IMR-90 (cell line): ENCODE results near the gene MT1G. TPM values are rescaled to one million over a fixed set of nuclear protein-coding genes. Genes with fewer than 3 reads are reported as not detected.

Source experiments
- ATAC-seq: fragments of 200-7000 bp; cut with Tn5 transposase; 2 replicates; pipeline ENCODE4 v1.9.1; 2020; ENCODE audit warnings: low read depth, mild to moderate bottlenecking, moderate library complexity
- BruUV-seq: library from RNA; stranded (reverse); fragments of 400-500 nt; replicated peaks from 2 replicates; lab custom pipeline; 2021; lab: Mats Ljungman, UMichigan
- CTCF ChIA-PET: fragments of 300-600 bp; formaldehyde crosslinking; extraction: SDS; loops from one replicate; lab custom pipeline; 2021; ENCODE audit warnings: antibody characterized with exemption; lab: Yijun Ruan, JAX
- POLR2A ChIA-PET: fragments of 300-600 bp; sonication (Branson Sonifier 250); formaldehyde crosslinking; loops from one replicate; lab custom pipeline; 2022; ENCODE audit warnings: antibody characterized with exemption; ENCODE audit not compliant: unreplicated experiment; lab: Charles Lee
- DNase-seq: peaks from one replicate; pipeline ENCODE4 v3.0.0; 2013
- H2AFZ ChIP-seq: replicated peaks from 2 replicates; pipeline ENCODE3; 2013; ENCODE audit warnings: low read length, mild to moderate bottlenecking; ENCODE audit not compliant: poor library complexity
- H2AK5ac ChIP-seq: 2 replicates; pipeline ENCODE4 v1.6.1; 2013; ENCODE audit warnings: low read depth, low read length, inconsistent platforms
- H2AK9ac ChIP-seq: replicated peaks from 2 replicates; pipeline ENCODE3; 2013; ENCODE audit warnings: mild to moderate bottlenecking, low read depth, low read length, moderate library complexity; ENCODE audit not compliant: poor library complexity
- H2BK120ac ChIP-seq: 2 replicates; pipeline ENCODE4 v1.6.1; 2013; ENCODE audit warnings: low read depth, low read length, inconsistent platforms
- H2BK15ac ChIP-seq: 3 replicates; pipeline ENCODE4 v1.6.1; 2013; ENCODE audit warnings: low read depth, low read length, inconsistent platforms
- H2BK20ac ChIP-seq: 2 replicates; pipeline ENCODE4 v1.6.1; 2013; ENCODE audit warnings: low read depth, mild to moderate bottlenecking, inconsistent platforms, low read length, moderate library complexity
- H2BK5ac ChIP-seq: 2 replicates; pipeline ENCODE4 v1.6.1; 2013; ENCODE audit warnings: mild to moderate bottlenecking, low read depth, low read length, inconsistent platforms; ENCODE audit not compliant: poor library complexity, severe bottlenecking
- H3K14ac ChIP-seq: replicated peaks from 2 replicates; pipeline ENCODE4 v1.6.1; 2013; ENCODE audit warnings: low read depth, low read length, inconsistent platforms
- H3K18ac ChIP-seq: 2 replicates; pipeline ENCODE4 v1.6.1; 2013; ENCODE audit warnings: low read depth, low read length, control low read depth
- H3K23ac ChIP-seq: 2 replicates; pipeline ENCODE4 v1.6.1; 2013; ENCODE audit warnings: low read depth, low read length, inconsistent platforms
- H3K27ac ChIP-seq: 2 replicates; pipeline ENCODE4 v1.5.1; 2013; ENCODE audit warnings: mild to moderate bottlenecking, control low read depth, low read length; ENCODE audit not compliant: insufficient read depth
- H3K27me3 ChIP-seq: 2 replicates; pipeline ENCODE4 v1.6.1; 2013; ENCODE audit warnings: low read length; ENCODE audit not compliant: control insufficient read depth, insufficient read depth
- H3K36me3 ChIP-seq: 2 replicates; pipeline ENCODE4 v1.6.1; 2013; ENCODE audit warnings: low read length, mixed read lengths; ENCODE audit not compliant: control insufficient read depth, insufficient read depth
- H3K4ac ChIP-seq: 2 replicates; pipeline ENCODE4 v1.6.1; 2013; ENCODE audit warnings: low read depth, low read length, inconsistent platforms
- H3K4me1 ChIP-seq: 2 replicates; pipeline ENCODE4 v1.6.1; 2013; ENCODE audit warnings: low read length, mixed read lengths; ENCODE audit not compliant: control insufficient read depth, insufficient read depth
- H3K4me2 ChIP-seq: 2 replicates; pipeline ENCODE4 v1.6.1; 2013; ENCODE audit warnings: low read depth, mild to moderate bottlenecking, control low read depth, low read length, moderate library complexity
- H3K4me3 ChIP-seq: 2 replicates; pipeline ENCODE4 v1.5.1; 2013; ENCODE audit warnings: low read depth, mild to moderate bottlenecking, control low read depth, low read length, moderate library complexity; ENCODE audit not compliant: insufficient read depth
- H3K56ac ChIP-seq: 2 replicates; pipeline ENCODE4 v1.6.1; 2013; ENCODE audit warnings: low read length, inconsistent platforms; ENCODE audit not compliant: insufficient read depth; ENCODE audit errors: extremely low read depth
- H3K79me1 ChIP-seq, 2 experiments: 2 replicates each; pipeline ENCODE4 v1.6.1; 2013; ENCODE audit warnings: low read length in 2 of 2, inconsistent platforms in 1 of 2, low read depth in 1 of 2
- H3K9ac ChIP-seq: 2 replicates; pipeline ENCODE4 v1.6.1; 2013; ENCODE audit warnings: low read depth, low read length, control low read depth
- H3K9me1 ChIP-seq: 2 replicates; pipeline ENCODE4 v1.6.1; 2013; ENCODE audit warnings: low read length, inconsistent platforms; ENCODE audit not compliant: insufficient read depth
- H3K9me3 ChIP-seq: 2 replicates; pipeline ENCODE4 v1.6.1; 2013; ENCODE audit warnings: low read length; ENCODE audit not compliant: control insufficient read depth, insufficient read depth
- H4K20me1 ChIP-seq: 2 replicates; pipeline ENCODE4 v1.6.1; 2013; ENCODE audit warnings: low read length, inconsistent platforms; ENCODE audit not compliant: insufficient read depth
- H4K5ac ChIP-seq: 2 replicates; pipeline ENCODE4 v1.6.1; 2013; ENCODE audit warnings: mild to moderate bottlenecking, low read depth, low read length, control low read depth
- H4K8ac ChIP-seq, 2 experiments: 2 replicates each; pipeline ENCODE4 v1.6.1; 2013; ENCODE audit warnings: low read depth in 2 of 2, low read length in 2 of 2, control low read depth in 1 of 2, inconsistent platforms in 1 of 2
- H4K91ac ChIP-seq: 2 replicates; pipeline ENCODE4 v1.6.1; 2013; ENCODE audit warnings: low read depth, low read length, inconsistent platforms; ENCODE audit not compliant: insufficient read depth
- CEBPB ChIP-seq: IDR thresholded peaks from 2 replicates; pipeline ENCODE4 v1.6.1; 2012; ENCODE audit warnings: low read depth, low read length, improper control_type of control experiment
- CHD1 ChIP-seq: IDR thresholded peaks from 2 replicates; pipeline ENCODE4 v1.6.1; 2012; ENCODE audit warnings: low read depth, low read length, improper control_type of control experiment
- FOS ChIP-seq: fragments of 150-350 bp; IDR thresholded peaks from 2 replicates; pipeline ENCODE4 v1.6.1; 2016; ENCODE audit warnings: low read depth, low read length
- MAFK ChIP-seq: IDR thresholded peaks from 2 replicates; pipeline ENCODE4 v1.6.1; 2012; ENCODE audit warnings: low read depth, low read length, improper control_type of control experiment
- MAZ ChIP-seq: IDR thresholded peaks from 2 replicates; pipeline ENCODE4 v1.6.1; 2012; ENCODE audit warnings: low read depth, mild to moderate bottlenecking, low read length, improper control_type of control experiment, moderate library complexity, borderline replicate concordance
- NFE2L2 ChIP-seq: fragments of 150-350 bp; IDR thresholded peaks from 2 replicates; pipeline ENCODE4 v1.6.1; 2016; ENCODE audit warnings: low read depth, mild to moderate bottlenecking, low read length
- POLR2A ChIP-seq: IDR thresholded peaks from 2 replicates; pipeline ENCODE4 v1.6.1; 2012; ENCODE audit warnings: mild to moderate bottlenecking, low read depth, low read length
- RAD21 ChIP-seq: IDR thresholded peaks from 2 replicates; pipeline ENCODE4 v1.6.1; 2012; ENCODE audit warnings: low read length, improper control_type of control experiment
- RCOR1 ChIP-seq: IDR thresholded peaks from 2 replicates; pipeline ENCODE4 v1.6.1; 2012; ENCODE audit warnings: mild to moderate bottlenecking, low read length, improper control_type of control experiment; ENCODE audit not compliant: insufficient replicate concordance
- RFX5 ChIP-seq: IDR thresholded peaks from 2 replicates; pipeline ENCODE4 v1.8.0; 2012; ENCODE audit warnings: low read depth, mild to moderate bottlenecking, low read length, moderate library complexity
- WGBS, 2 experiments: methylation state at CpG; one replicate each; pipeline versions ENCODE4 v1.1.5 to v1.1.7; 2013; ENCODE audit warnings: missing lambda C conversion rate in 2 of 2; ENCODE audit not compliant: insufficient read length in 1 of 2; ENCODE audit errors: extremely low coverage in 2 of 2; 5-methylcytosine and 5-hydroxymethylcytosine counted together
- dilution Hi-C: fragments of 300-500 bp; cut with HindIII; formaldehyde crosslinking; loops from one replicate; pipeline ENCODE4 v1.14.3; 2018; ENCODE audit warnings: low sequenced_read_pairs; ENCODE audit not compliant: unreplicated experiment
- in situ Hi-C: fragments of 300-500 bp; cut with MboI; formaldehyde crosslinking; loops from 3 replicates; pipeline ENCODE4 v1.14.3; 2019; ENCODE audit warnings: low sequenced_read_pairs, inconsistent platforms, mixed read lengths
- intact Hi-C: fragments of 100-400 bp; cut with micrococcal nuclease; formaldehyde crosslinking; loops from 2 replicates; pipeline ENCODE4 v1.10.0; 2022
- polyA plus RNA-seq, 3 experiments: library from polyadenylated mRNA; depleted of rRNA; stranded (reverse); fragments of >200 nt; gene quantifications; 2 replicates each; pipeline ENCODE4 v1.2.3, GENCODE V29; 2012; ENCODE audit warnings: low replicate concordance in 1 of 3
- total RNA-seq: library from RNA; depleted of rRNA; stranded (reverse); fragments of >200 nt; gene quantifications from 2 replicates; pipeline ENCODE4 v1.2.3, GENCODE V29; 2012
- TF ChIP-seq, protein P1 (sequence below): fragments of 150-350 bp; IDR thresholded peaks from 2 replicates; pipeline ENCODE4 v1.6.1; 2016; ENCODE audit warnings: low read depth, mild to moderate bottlenecking, low read length, moderate library complexity, borderline replicate concordance
- TF ChIP-seq, protein P2 (sequence below): conservative IDR thresholded peaks from 2 replicates; pipeline ENCODE4 v1.5.1; 2012; ENCODE audit warnings: mild to moderate bottlenecking, low read depth, low read length, improper control_type of control experiment
- TF ChIP-seq, protein P3 (sequence below): fragments of 150-350 bp; IDR thresholded peaks from 2 replicates; pipeline ENCODE4 v1.6.1; 2017; ENCODE audit warnings: mild to moderate bottlenecking, antibody characterized with exemption, low read length, low read depth

MT1G gene
- total and polyA plus RNA-seq, 2 of the 4 experiments (the other 2 are of a cell fraction) = 0.48 TPM; not detected in 1

DNA sequence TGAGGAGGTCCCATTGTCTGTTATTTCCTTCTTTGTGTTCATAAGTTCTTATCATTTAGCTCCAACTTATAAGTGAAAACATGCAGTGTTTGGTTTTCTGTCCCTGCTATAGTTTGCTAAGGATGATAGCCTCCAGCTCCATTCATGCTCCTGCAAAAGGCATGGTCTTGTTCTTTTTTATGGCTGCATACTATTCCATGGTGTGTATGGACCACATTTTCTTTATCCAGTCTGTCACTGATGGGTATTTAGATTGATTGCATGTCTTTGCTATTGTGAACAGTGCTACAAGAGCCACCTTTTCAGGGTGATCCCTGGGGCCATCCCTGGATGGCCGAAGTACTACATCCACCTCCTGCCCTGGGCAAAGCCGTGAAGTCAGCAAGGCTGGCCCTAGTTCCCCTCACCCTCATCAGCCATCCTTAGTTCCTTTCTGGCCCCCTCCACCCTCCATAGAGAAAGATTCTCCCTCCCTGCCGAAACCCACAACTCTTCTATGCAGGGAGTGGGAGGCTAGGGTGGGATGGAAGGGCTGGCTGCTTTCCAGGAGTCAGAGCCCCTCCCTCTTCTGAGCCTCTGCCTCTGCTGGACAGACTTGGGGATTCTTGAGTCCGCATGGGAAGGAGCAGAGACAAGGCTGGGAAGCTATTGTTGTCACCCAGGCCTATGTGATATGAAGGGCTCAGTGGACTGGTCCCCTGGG is 22.7 kb upstream of the MT1G start (continued):
- TF ChIP-seq NFE2L2 = no peak

- Histone ChIP-seq H2BK5ac (no peak overlapping the region), H2BK120ac (no peak overlapping the region), H3K4me1 (no peaks in the 10 kb centered on the region), H3K27me3 (no peaks in the 10 kb centered on the region), H4K91ac (no peak overlapping the region), H3K79me1 (no peaks in the 10 kb centered on the region), H4K5ac (no peak overlapping the region), H3K27ac (no peak overlapping the region), H3K14ac (no peak overlapping the region), H2BK20ac (no peak overlapping the region), H4K20me1 (no peaks in the 10 kb centered on the region), H2AFZ (no peak overlapping the region), H3K36me3 (no peaks in the 10 kb centered on the region; the same call in 1 of the 2 replicates), H4K8ac (no peak overlapping the region), H3K9me1 (peaks cover 3% of the 10 kb centered on the region; the same call in 1 of the 2 replicates), H2AK5ac (no peak overlapping the region), H3K4me2 (no peak overlapping the region), H3K18ac (no peak overlapping the region), H3K4me3 (no peak overlapping the region), H3K9ac (no peak overlapping the region), H2BK15ac (no peak overlapping the region), H3K4ac (no peak overlapping the region), H3K9me3 (peaks cover 3% of the 10 kb centered on the region; the same call in 1 of the 2 replicates), H2AK9ac (no peak overlapping the region), H3K56ac (no peak overlapping the region), H3K23ac (no peak overlapping the region)
- POLR2A ChIA-PET = no interaction called here
- DNase-seq = no peak
- in situ Hi-C loops = no loop called here
- dilution Hi-C loops = no loop called here
- no CpG with 5 or more reads among the region's 3 CpGs for WGBS, 2 experiments
- no TSS peak for BruUV-seq
- intact Hi-C loops = loop anchor here (2.0 kb wide), 1 partner anchor 26 kb away; no protein-coding TSS in a partner anchor
- peak; percentile 62 for ATAC-seq
- CTCF ChIA-PET = interaction anchor here (0.7 kb wide), 1 partner anchor 112 kb away, joined by 3 read pairs; no protein-coding TSS in a partner anchor
- TF ChIP-seq CHD1 (no peak), POLR2A (no peak), MAFK (no peak), NFE2L2 (no peak), RFX5 (no peak), RCOR1 (no peak), RAD21 (no peak), FOS (no peak), CEBPB (no peak), MAZ (no peak)
- TF ChIP-seq, protein P1, sequence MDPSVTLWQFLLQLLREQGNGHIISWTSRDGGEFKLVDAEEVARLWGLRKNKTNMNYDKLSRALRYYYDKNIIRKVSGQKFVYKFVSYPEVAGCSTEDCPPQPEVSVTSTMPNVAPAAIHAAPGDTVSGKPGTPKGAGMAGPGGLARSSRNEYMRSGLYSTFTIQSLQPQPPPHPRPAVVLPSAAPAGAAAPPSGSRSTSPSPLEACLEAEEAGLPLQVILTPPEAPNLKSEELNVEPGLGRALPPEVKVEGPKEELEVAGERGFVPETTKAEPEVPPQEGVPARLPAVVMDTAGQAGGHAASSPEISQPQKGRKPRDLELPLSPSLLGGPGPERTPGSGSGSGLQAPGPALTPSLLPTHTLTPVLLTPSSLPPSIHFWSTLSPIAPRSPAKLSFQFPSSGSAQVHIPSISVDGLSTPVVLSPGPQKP = no peak
- TF ChIP-seq, protein P2, sequence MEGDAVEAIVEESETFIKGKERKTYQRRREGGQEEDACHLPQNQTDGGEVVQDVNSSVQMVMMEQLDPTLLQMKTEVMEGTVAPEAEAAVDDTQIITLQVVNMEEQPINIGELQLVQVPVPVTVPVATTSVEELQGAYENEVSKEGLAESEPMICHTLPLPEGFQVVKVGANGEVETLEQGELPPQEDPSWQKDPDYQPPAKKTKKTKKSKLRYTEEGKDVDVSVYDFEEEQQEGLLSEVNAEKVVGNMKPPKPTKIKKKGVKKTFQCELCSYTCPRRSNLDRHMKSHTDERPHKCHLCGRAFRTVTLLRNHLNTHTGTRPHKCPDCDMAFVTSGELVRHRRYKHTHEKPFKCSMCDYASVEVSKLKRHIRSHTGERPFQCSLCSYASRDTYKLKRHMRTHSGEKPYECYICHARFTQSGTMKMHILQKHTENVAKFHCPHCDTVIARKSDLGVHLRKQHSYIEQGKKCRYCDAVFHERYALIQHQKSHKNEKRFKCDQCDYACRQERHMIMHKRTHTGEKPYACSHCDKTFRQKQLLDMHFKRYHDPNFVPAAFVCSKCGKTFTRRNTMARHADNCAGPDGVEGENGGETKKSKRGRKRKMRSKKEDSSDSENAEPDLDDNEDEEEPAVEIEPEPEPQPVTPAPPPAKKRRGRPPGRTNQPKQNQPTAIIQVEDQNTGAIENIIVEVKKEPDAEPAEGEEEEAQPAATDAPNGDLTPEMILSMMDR = no peak
- TF ChIP-seq, protein P3, sequence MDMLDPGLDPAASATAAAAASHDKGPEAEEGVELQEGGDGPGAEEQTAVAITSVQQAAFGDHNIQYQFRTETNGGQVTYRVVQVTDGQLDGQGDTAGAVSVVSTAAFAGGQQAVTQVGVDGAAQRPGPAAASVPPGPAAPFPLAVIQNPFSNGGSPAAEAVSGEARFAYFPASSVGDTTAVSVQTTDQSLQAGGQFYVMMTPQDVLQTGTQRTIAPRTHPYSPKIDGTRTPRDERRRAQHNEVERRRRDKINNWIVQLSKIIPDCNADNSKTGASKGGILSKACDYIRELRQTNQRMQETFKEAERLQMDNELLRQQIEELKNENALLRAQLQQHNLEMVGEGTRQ = no peak
These were observed 21.3 kb upstream of the MT1G start for GRCh38 chr16:56689171-56689570.
